ENCODE data around the gene CDH3.

DNA sequence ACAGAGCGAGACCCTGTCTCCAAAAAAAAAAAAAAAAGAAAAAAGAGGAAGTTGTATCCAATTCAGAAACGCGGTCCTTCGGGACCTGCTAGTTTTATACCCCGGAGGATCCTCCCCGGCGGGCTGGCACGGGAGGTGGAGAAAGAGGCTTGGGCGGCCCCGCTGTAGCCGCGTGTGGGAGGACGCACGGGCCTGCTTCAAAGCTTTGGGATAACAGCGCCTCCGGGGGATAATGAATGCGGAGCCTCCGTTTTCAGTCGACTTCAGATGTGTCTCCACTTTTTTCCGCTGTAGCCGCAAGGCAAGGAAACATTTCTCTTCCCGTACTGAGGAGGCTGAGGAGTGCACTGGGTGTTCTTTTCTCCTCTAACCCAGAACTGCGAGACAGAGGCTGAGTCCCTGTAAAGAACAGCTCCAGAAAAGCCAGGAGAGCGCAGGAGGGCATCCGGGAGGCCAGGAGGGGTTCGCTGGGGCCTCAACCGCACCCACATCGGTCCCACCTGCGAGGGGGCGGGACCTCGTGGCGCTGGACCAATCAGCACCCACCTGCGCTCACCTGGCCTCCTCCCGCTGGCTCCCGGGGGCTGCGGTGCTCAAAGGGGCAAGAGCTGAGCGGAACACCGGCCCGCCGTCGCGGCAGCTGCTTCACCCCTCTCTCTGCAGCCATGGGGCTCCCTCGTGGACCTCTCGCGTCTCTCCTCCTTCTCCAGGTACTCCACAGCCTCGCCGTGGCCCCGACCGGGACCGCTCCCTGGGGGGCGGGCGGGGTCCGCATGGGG is at the start of gene CDH3:
- TF ChIP-seq, protein P1, sequence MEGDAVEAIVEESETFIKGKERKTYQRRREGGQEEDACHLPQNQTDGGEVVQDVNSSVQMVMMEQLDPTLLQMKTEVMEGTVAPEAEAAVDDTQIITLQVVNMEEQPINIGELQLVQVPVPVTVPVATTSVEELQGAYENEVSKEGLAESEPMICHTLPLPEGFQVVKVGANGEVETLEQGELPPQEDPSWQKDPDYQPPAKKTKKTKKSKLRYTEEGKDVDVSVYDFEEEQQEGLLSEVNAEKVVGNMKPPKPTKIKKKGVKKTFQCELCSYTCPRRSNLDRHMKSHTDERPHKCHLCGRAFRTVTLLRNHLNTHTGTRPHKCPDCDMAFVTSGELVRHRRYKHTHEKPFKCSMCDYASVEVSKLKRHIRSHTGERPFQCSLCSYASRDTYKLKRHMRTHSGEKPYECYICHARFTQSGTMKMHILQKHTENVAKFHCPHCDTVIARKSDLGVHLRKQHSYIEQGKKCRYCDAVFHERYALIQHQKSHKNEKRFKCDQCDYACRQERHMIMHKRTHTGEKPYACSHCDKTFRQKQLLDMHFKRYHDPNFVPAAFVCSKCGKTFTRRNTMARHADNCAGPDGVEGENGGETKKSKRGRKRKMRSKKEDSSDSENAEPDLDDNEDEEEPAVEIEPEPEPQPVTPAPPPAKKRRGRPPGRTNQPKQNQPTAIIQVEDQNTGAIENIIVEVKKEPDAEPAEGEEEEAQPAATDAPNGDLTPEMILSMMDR (IDR thresholded peaks at IDR 0.05) = no peak
- TF ChIP-seq POLR2A (IDR thresholded peaks at IDR 0.05) = no peak
